ENCODE results near the gene PKN1.

- TF ChIP-seq CTCF (IDR thresholded peaks at IDR 0.05; ENCODE audit: insufficient read depth, low read depth, low read length) (no peak), EZH2 (IDR thresholded peaks at IDR 0.05; ENCODE audit: insufficient read depth, low read length) (no peak)
Measured at GRCh38 chr19:14400951-14401431, 32.1 kb upstream of the PKN1 start.
